CD4-positive, alpha-beta memory T cell (primary cell): ENCODE results near the gene FOS. TPM values are rescaled to one million over a fixed set of nuclear protein-coding genes. Genes with fewer than 3 reads are reported as not detected.

ENCODE experiments used
- CTCF ChIA-PET: fragments of 350-600 bp; sonication (Branson Sonifier 250); formaldehyde crosslinking; loops from one replicate; lab custom pipeline; 2021; ENCODE audit warnings: inconsistent platforms; ENCODE audit not compliant: partially characterized antibody; lab: Charles Lee
- POLR2A ChIA-PET: fragments of 350-600 bp; sonication (Branson Sonifier 250); formaldehyde crosslinking; loops from one replicate; lab custom pipeline; 2021; ENCODE audit not compliant: partially characterized antibody; lab: Charles Lee
- DNase-seq, 5 donors: peaks; one replicate each; pipeline versions ENCODE4 v3.0.0 to v3.0.0-alpha.2; 2020 to 2022; ENCODE audit warnings: mixed read lengths in 1 of 5
- H3K27ac ChIP-seq: one replicate; pipeline ENCODE4 v1.7.0; 2013; ENCODE audit warnings: low read depth, low read length
- H3K27me3 ChIP-seq: 2 replicates; pipeline ENCODE4 v1.7.0; 2013; ENCODE audit warnings: mild to moderate bottlenecking, low read length, moderate library complexity; ENCODE audit not compliant: insufficient read depth
- H3K36me3 ChIP-seq: 2 replicates; pipeline ENCODE4 v1.7.0; 2013; ENCODE audit warnings: mild to moderate bottlenecking, low read length, moderate library complexity; ENCODE audit not compliant: insufficient read depth
- H3K4me1 ChIP-seq: 2 replicates; pipeline ENCODE4 v1.7.0; 2013; ENCODE audit warnings: mild to moderate bottlenecking, low read length, moderate library complexity; ENCODE audit not compliant: insufficient read depth
- H3K4me3 ChIP-seq, 2 donors: one replicate each; pipeline ENCODE4 v1.7.0; 2013; ENCODE audit warnings: low read length in 2 of 2, mild to moderate bottlenecking in 1 of 2
- H3K9me3 ChIP-seq, 2 donors: one replicate each; pipeline ENCODE4 v1.7.0; 2013; ENCODE audit warnings: low read length in 2 of 2, control low read depth in 1 of 2; ENCODE audit not compliant: control insufficient read depth in 1 of 2
- H3K27ac Mint-ChIP-seq, 7 donors: one replicate each; pipeline ENCODE4 v1.8.0; 2020 to 2021; ENCODE audit warnings: mixed read lengths in 7 of 7, mild to moderate bottlenecking in 6 of 7, inconsistent platforms in 3 of 7, moderate library complexity in 3 of 7
- H3K27me3 Mint-ChIP-seq, 2 donors: one replicate each; pipeline ENCODE4 v1.8.0; 2020 to 2021; ENCODE audit warnings: mixed read lengths in 2 of 2
- H3K36me3 Mint-ChIP-seq, 2 donors: one replicate each; pipeline ENCODE4 v1.8.0; 2020 to 2021; ENCODE audit warnings: mixed read lengths in 2 of 2, inconsistent platforms in 1 of 2, mild to moderate bottlenecking in 1 of 2
- H3K4me1 Mint-ChIP-seq, 4 donors: one replicate each; pipeline ENCODE4 v1.8.0; 2020 to 2021; ENCODE audit warnings: mixed read lengths in 4 of 4, mild to moderate bottlenecking in 1 of 4
- H3K4me3 Mint-ChIP-seq, 8 donors: one replicate each; pipeline ENCODE4 v1.8.0; 2020 to 2021; ENCODE audit warnings: mixed read lengths in 8 of 8, mild to moderate bottlenecking in 7 of 8, moderate library complexity in 6 of 8, inconsistent platforms in 3 of 8
- H3K9me3 Mint-ChIP-seq, 8 donors: one replicate each; pipeline ENCODE4 v1.8.0; 2020 to 2021; ENCODE audit warnings: mixed read lengths in 8 of 8, mild to moderate bottlenecking in 5 of 8, inconsistent platforms in 3 of 8, moderate library complexity in 1 of 8
- intact Hi-C: fragments of 100-400 bp; cut with micrococcal nuclease; formaldehyde crosslinking; loops from one replicate; pipeline ENCODE4 v1.15.1; 2023
- polyA plus RNA-seq, 2 donors: library from polyadenylated mRNA; unstranded; fragments of 300-500 nt; fragmentation: Illumina TruSeq; gene quantifications; one replicate each; pipeline ENCODE4 v1.2.3, GENCODE V29; 2021
- total RNA-seq, 2 experiments: library from RNA; stranded (reverse); gene quantifications; one replicate each; pipeline ENCODE4 v1.2.3, GENCODE V29; 2021

The FOS gene
- total and polyA plus RNA-seq, 4 experiments from 2014 or later, result 4.1 to 519 (median 83.3) TPM

DNA sequence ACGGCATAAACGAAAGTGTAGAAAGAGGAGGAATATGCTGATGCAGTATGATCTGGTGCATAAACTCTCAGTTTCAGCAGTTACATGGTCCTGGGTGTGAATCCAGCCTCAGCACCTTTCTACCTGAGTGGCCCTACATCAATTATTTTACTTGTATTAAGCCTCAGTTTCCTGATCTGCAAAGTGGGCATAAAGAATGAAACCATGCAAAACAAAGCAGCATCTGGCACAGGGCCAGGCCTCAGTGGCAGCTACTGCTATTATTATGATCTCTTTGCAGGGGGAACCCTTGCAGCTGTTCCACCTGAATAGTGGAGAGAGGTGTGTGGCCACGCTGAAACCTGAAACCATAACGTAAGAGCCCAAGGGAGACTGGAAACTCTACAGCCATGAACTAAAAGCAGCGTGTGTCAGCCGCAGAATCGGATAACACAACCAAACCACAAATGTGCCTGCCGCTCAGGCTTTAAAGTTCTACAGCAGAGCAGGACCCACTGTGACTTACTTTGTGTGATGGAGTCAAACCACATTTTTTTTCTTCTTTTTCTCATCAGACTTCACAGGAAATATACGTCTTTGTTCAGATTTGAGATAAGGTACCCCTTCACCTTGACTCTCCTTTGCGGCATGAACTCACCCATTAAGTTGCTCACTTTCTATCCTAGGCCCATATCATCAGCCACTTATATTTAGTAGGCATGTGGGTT is 29.2 kb upstream of the FOS start:
- H3K4me3 Mint-ChIP-seq, result peak overlapping the region; percentile 63 to 85 (median 78)
- no peaks in the 10 kb centered on the region for H3K36me3 Mint-ChIP-seq
- Histone ChIP-seq H3K4me3 (peak overlapping the region in 1 of 2 donors; percentile 54), H3K9me3 (no peaks in the 10 kb centered on the region), H3K27me3 (no peaks in the 10 kb centered on the region), H3K27ac (peak overlapping the region; percentile 80), H3K4me1 (peaks cover 58% of the 10 kb centered on the region), H3K36me3 (no peaks in the 10 kb centered on the region)
- ChIA-PET CTCF (interaction anchor here (0.6 to 5.8 kb wide), 11 partner anchors 9 to 170 kb away, joined by 3 to 22 read pairs (median 5); no protein-coding TSS in a partner anchor), POLR2A (interaction anchor here (0.6 to 5.5 kb wide), 12 partner anchors 9 to 74 kb away, joined by 3 to 101 read pairs (median 7); partner anchors contain the start of gene FOS)
- peaks cover 38 to 70% (median 56%) of the 10 kb centered on the region in 4 donors for H3K4me1 Mint-ChIP-seq
- intact Hi-C loops, result loop anchor here (1.0 to 10.0 kb wide), 8 partner anchors 10 to 315 kb away; partner anchors contain the start of genes FOS, NEK9 and TMED10
- peak overlapping the region; percentile 92 to 99 (median 97) for H3K27ac Mint-ChIP-seq
- H3K27me3 Mint-ChIP-seq, result no peaks in the 10 kb centered on the region
- peak; percentile 90 to 96 (median 95) for DNase-seq
- H3K9me3 Mint-ChIP-seq, result peaks cover 0 to 2% (median 0%) of the 10 kb centered on the region in 8 donors

DNA sequence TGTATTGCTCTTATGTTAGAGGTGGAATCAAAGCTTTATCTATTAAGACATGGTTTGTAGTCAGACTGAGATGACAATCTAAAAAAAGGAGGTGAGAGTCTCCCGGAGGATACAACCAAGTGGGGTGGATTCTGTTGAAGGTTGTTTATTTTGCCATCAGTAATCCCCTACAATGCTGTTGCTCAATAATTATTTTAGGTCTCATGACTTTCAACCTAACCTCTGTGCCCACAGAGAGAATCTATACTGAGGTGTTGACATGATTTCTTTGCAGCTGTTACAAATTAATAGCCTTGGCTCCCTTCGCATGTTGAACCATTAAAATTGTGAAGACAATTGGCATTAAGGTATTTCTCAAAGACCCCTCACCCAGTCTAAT is 28.7 kb upstream of the FOS start:
- Histone ChIP-seq H3K4me3 (no peak overlapping the region), H3K36me3 (no peaks in the 10 kb centered on the region), H3K4me1 (peaks cover 58% of the 10 kb centered on the region), H3K27ac (peak overlapping the region; percentile 80), H3K27me3 (no peaks in the 10 kb centered on the region), H3K9me3 (no peaks in the 10 kb centered on the region)
- ChIA-PET POLR2A (interaction anchor here (0.6 to 5.5 kb wide), 9 partner anchors 8 to 74 kb away, joined by 3 to 101 read pairs (median 11); partner anchors contain the start of gene FOS), CTCF (interaction anchor here (1.4 to 5.8 kb wide), 3 partner anchors 9 to 45 kb away, joined by 3 to 22 read pairs (median 8); no protein-coding TSS in a partner anchor)
- Mint-ChIP-seq H3K27me3 (no peaks in the 10 kb centered on the region), H3K4me1 (peaks cover 38 to 76% (median 57%) of the 10 kb centered on the region in 4 donors), H3K4me3 (peak overlapping the region in 7 of 8 donors; percentile 30 to 85 (median 81)), H3K9me3 (peaks cover 0 to 2% (median 0%) of the 10 kb centered on the region in 8 donors), H3K27ac (peak overlapping the region; percentile 92 to 99 (median 97)), H3K36me3 (no peaks in the 10 kb centered on the region)
- intact Hi-C loops, result loop anchor here (1.0 to 10.0 kb wide), 8 partner anchors 9 to 315 kb away; partner anchors contain the start of genes FOS, NEK9 and TMED10
- DNase-seq, result no peak

DNA sequence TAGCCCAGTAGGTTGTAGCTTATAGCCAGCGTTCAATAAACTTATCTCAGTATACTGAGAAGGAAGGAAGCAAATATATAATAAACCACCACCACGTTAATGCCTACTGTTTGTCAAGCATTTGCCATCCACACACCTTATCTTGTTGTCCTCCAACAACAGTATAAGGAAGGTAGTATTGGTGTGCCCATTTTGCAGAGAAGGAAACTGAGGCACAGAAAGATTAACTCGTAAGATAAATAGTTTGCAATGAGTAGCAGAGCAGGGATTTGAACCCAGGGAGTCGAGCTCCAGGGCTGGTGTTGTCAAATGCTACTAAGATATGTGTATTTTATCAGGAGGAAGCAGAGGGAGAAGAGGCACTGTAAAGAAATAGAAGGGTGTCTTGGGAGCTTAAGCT is 27.8 kb upstream of the FOS start:
- no peak overlapping the region for H3K4me3 ChIP-seq
- peaks cover 38 to 75% (median 56%) of the 10 kb centered on the region in 4 donors for H3K4me1 Mint-ChIP-seq
- H3K27ac ChIP-seq, result peak overlapping the region; percentile 80
- peak overlapping the region in 2 of 8 donors; percentile 31 to 40 for H3K4me3 Mint-ChIP-seq
- ChIA-PET POLR2A (interaction anchor here (0.9 to 5.5 kb wide), 5 partner anchors 8 to 75 kb away, joined by 3 to 101 read pairs (median 18); no protein-coding TSS in a partner anchor), CTCF (interaction anchor here (0.6 to 5.8 kb wide), 3 partner anchors 8 to 225 kb away, joined by 3 to 22 read pairs (median 3); no protein-coding TSS in a partner anchor)
- H3K36me3 ChIP-seq, result no peaks in the 10 kb centered on the region
- no peaks in the 10 kb centered on the region for H3K27me3 ChIP-seq
- peaks cover 57% of the 10 kb centered on the region for H3K4me1 ChIP-seq
- H3K27ac Mint-ChIP-seq, result peak overlapping the region; percentile 10 to 99 (median 97)
- H3K9me3 Mint-ChIP-seq, result peaks cover 0 to 2% (median 0%) of the 10 kb centered on the region in 8 donors
- H3K9me3 ChIP-seq, result no peaks in the 10 kb centered on the region
- no peaks in the 10 kb centered on the region for H3K27me3 Mint-ChIP-seq
- H3K36me3 Mint-ChIP-seq, result no peaks in the 10 kb centered on the region
- no peak for DNase-seq
- intact Hi-C loops, result no loop called here

DNA sequence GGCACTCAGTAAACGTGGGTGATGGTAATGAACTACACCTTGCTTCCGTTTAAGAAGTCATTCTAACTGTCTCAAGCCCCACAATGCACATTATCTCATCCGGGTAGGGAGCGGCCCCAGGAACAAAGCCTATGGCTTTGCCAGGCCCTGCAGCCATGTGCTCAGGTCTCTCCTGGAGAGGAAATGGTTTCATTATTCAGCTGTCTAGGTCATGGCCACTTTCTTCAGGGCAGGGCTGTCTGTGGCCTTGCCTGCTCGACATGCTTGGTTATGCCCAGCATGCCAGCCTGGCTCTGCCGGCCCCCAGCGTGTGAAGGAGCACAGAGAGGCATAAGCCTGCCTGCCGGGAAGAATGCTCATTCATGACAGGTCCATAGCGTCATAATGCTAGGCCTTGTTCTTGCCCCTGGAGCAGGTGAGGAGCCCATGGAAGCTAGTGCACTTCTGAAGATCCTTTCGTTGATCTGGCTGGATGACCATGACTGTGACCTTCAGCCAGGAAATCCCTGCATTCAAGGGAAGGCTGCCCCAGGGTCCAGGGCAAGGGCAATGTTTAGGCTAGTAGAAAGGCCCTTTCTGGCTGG is 26.3 kb upstream of the FOS start:
- ChIA-PET CTCF (interaction anchor here (5.8 kb wide), 1 partner anchor 42 kb away, joined by 22 read pairs; no protein-coding TSS in a partner anchor), POLR2A (no interaction called here)
- Mint-ChIP-seq H3K36me3 (no peaks in the 10 kb centered on the region), H3K4me3 (peak overlapping the region in 2 of 8 donors; percentile 22 to 28), H3K27me3 (no peaks in the 10 kb centered on the region), H3K4me1 (peaks cover 33 to 66% (median 48%) of the 10 kb centered on the region in 4 donors), H3K9me3 (peaks cover 0 to 2% (median 0%) of the 10 kb centered on the region in 8 donors), H3K27ac (peak overlapping the region; percentile 57 to 98 (median 80))
- H3K4me3 ChIP-seq, result no peak overlapping the region
- H3K27ac ChIP-seq, result no peak overlapping the region
- H3K27me3 ChIP-seq, result no peaks in the 10 kb centered on the region
- no peaks in the 10 kb centered on the region for H3K36me3 ChIP-seq
- intact Hi-C loops, result no loop called here
- H3K4me1 ChIP-seq, result peaks cover 42% of the 10 kb centered on the region
- H3K9me3 ChIP-seq, result no peaks in the 10 kb centered on the region
- DNase-seq, result no peak

DNA sequence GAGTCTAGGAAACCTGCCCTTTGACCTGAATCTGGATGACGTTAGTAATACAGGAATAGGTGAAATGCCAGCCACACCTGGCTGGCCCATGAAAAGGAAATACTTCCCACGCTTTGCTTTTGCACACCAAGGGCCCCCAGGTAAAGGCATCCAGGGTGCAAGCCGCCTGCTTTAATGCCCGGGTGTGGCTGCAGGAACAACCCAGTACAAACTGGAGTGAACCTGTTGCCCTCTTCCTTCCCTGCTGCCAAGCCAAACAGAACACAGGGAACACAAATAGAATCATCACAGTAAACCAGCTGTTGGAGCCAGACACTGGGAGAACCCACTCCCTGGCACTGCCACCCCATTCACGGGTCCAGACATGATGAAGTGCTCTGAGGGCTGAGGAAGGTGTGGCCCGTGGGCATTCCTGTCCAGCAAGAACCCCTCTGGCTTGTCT is 24.2 kb upstream of the FOS start:
- Mint-ChIP-seq H3K36me3 (no peaks in the 10 kb centered on the region), H3K27me3 (no peaks in the 10 kb centered on the region), H3K4me3 (peak overlapping the region in 2 of 8 donors; percentile 10 to 25), H3K9me3 (peaks cover 0 to 2% (median 0%) of the 10 kb centered on the region in 8 donors), H3K27ac (peak overlapping the region in 3 of 7 donors; percentile 64 to 86 (median 67)), H3K4me1 (peaks cover 28 to 61% (median 43%) of the 10 kb centered on the region in 4 donors)
- H3K4me3 ChIP-seq, result no peak overlapping the region
- ChIA-PET POLR2A (no interaction called here), CTCF (no interaction called here)
- no peaks in the 10 kb centered on the region for H3K36me3 ChIP-seq
- H3K27me3 ChIP-seq, result no peaks in the 10 kb centered on the region
- peaks cover 32% of the 10 kb centered on the region for H3K4me1 ChIP-seq
- intact Hi-C loops, result no loop called here
- H3K9me3 ChIP-seq, result no peaks in the 10 kb centered on the region
- H3K27ac ChIP-seq, result no peak overlapping the region
- no peak for DNase-seq

DNA sequence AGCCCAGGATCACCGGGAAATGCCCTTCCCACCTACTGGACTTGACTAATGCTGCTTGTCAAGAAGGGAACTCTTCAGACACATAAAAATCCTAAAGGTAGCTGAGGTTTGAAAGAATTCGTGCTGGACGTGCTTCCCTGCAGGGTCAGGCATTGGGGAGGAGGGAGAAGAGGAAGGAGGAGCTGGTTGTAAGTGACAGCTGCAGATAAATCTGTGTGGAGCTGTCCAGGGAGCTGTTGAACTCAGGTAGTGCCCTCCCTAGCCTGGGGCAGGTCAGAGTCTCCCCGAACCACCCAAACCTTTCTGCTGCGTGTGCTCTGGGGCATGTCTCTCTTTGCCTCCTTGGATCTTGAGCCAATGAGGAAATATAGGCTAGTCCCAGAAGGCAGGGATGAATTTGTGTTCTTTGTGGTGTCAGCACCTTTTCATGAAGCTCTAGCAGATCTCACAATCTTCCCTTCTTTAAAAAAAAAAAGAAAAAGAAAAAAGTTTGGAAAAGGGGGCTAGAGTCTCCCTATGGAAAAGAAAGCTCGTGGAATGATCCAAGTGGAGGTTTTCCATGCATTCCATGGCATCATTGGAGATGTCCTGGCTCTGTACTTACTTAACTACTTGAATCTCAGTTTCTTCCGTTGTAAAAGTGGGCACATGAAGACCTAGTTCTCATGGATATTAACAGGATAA is 23.6 kb upstream of the FOS start:
- Histone ChIP-seq H3K9me3 (no peaks in the 10 kb centered on the region), H3K4me1 (peaks cover 33% of the 10 kb centered on the region), H3K4me3 (no peak overlapping the region), H3K27ac (no peak overlapping the region), H3K27me3 (no peaks in the 10 kb centered on the region), H3K36me3 (no peaks in the 10 kb centered on the region)
- Mint-ChIP-seq H3K4me3 (no peak overlapping the region), H3K9me3 (peaks cover 0 to 2% (median 0%) of the 10 kb centered on the region in 8 donors), H3K27me3 (no peaks in the 10 kb centered on the region), H3K27ac (peak overlapping the region in 5 of 7 donors; percentile 64 to 83 (median 67)), H3K36me3 (no peaks in the 10 kb centered on the region), H3K4me1 (peaks cover 29 to 61% (median 43%) of the 10 kb centered on the region in 4 donors)
- no peak for DNase-seq
- CTCF ChIA-PET, result interaction anchor here (1.3 kb wide), 1 partner anchor 22 kb away, joined by 3 read pairs; no protein-coding TSS in a partner anchor
- POLR2A ChIA-PET, result no interaction called here
- intact Hi-C loops, result no loop called here
